Activated CD4-positive, alpha-beta memory T cell treated with anti-CD3 and anti-CD28 coated beads, Interleukin-2, amount 10 ng/mL, durations not matched to agents 7 days and 5 days (primary cell): ENCODE results near the gene SLC22A7. TPM values are rescaled to one million over a fixed set of nuclear protein-coding genes. Genes with fewer than 3 reads are reported as not detected.
A peak's percentile ranks its signal among the peaks of the same experiment; 100 is the strongest.

Experiments used
- CTCF ChIA-PET: fragments of 350-600 bp; sonication (Branson Sonifier 250); formaldehyde crosslinking; loops from one replicate; lab custom pipeline; 2021; ENCODE audit warnings: antibody characterized with exemption, inconsistent platforms; lab: Charles Lee
- POLR2A ChIA-PET: fragments of 350-600 bp; sonication (Branson Sonifier 250); formaldehyde crosslinking; loops from one replicate; lab custom pipeline; 2021; ENCODE audit warnings: antibody characterized with exemption; lab: Charles Lee
- DNase-seq: peaks from one replicate; pipeline ENCODE4 v3.0.0-alpha.2; 2020
- H3K27ac Mint-ChIP-seq: one replicate; pipeline ENCODE4 v1.8.0; 2021; ENCODE audit warnings: mild to moderate bottlenecking, mixed read lengths
- H3K27me3 Mint-ChIP-seq: one replicate; pipeline ENCODE4 v1.8.0; 2021; ENCODE audit warnings: mixed read lengths
- H3K36me3 Mint-ChIP-seq: one replicate; pipeline ENCODE4 v1.8.0; 2021; ENCODE audit warnings: low read depth, mixed read lengths
- H3K4me1 Mint-ChIP-seq: one replicate; pipeline ENCODE4 v1.8.0; 2021; ENCODE audit warnings: mixed read lengths
- H3K4me3 Mint-ChIP-seq: one replicate; pipeline ENCODE4 v1.8.0; 2021; ENCODE audit warnings: mild to moderate bottlenecking, mixed read lengths
- H3K9me3 Mint-ChIP-seq: one replicate; pipeline ENCODE4 v1.8.0; 2021; ENCODE audit warnings: mixed read lengths
- total RNA-seq, 2 experiments: library from RNA; stranded (reverse); gene quantifications; one replicate each; pipeline ENCODE4 v1.2.3, GENCODE V29; 2021

SLC22A7 gene
- total RNA-seq, 2 experiments from 2014 or later, result not detected

GRCh38 chr6:43271103-43271815 is 26.8 kb upstream of the SLC22A7 start:
- CTCF ChIA-PET, result interaction anchor here (0.6 kb wide), 1 partner anchor 99 kb away, joined by 3 read pairs; the partner anchor contains the start of gene ZNF318
- POLR2A ChIA-PET, result no interaction called here
- H3K4me3 Mint-ChIP-seq, result no peak overlapping the region

GRCh38 chr6:43271944-43272343 is 26.1 kb upstream of the SLC22A7 start:
- peaks cover 61% of the 10 kb centered on the region for H3K27me3 Mint-ChIP-seq
- DNase-seq, result no peak
- no peaks in the 10 kb centered on the region for H3K9me3 Mint-ChIP-seq
- no peak overlapping the region for H3K27ac Mint-ChIP-seq
- no peaks in the 10 kb centered on the region for H3K36me3 Mint-ChIP-seq
- ChIA-PET CTCF (interaction anchor here (1.1 kb wide), 1 partner anchor 234 kb away, joined by 4 read pairs; no protein-coding TSS in a partner anchor), POLR2A (no interaction called here)
- H3K4me3 Mint-ChIP-seq, result no peak overlapping the region
- H3K4me1 Mint-ChIP-seq, result peaks cover 24% of the 10 kb centered on the region

More at GRCh38 chr6:43271103-43271815, 26.8 kb upstream of the SLC22A7 start:
- Mint-ChIP-seq H3K27ac (no peak overlapping the region), H3K27me3 (peaks cover 55% of the 10 kb centered on the region), H3K9me3 (no peaks in the 10 kb centered on the region), H3K4me1 (peaks cover 21% of the 10 kb centered on the region), H3K36me3 (no peaks in the 10 kb centered on the region)
- no peak for DNase-seq

GRCh38 chr6:43273707-43274106 is 24.4 kb upstream of the SLC22A7 start:
- ChIA-PET CTCF (no interaction called here), POLR2A (no interaction called here)
- H3K4me1 Mint-ChIP-seq, result peaks cover 26% of the 10 kb centered on the region
- DNase-seq, result no peak
- no peaks in the 10 kb centered on the region for H3K9me3 Mint-ChIP-seq
- H3K27me3 Mint-ChIP-seq, result peaks cover 62% of the 10 kb centered on the region
- no peak overlapping the region for H3K4me3 Mint-ChIP-seq
- H3K36me3 Mint-ChIP-seq, result no peaks in the 10 kb centered on the region
- no peak overlapping the region for H3K27ac Mint-ChIP-seq

DNA sequence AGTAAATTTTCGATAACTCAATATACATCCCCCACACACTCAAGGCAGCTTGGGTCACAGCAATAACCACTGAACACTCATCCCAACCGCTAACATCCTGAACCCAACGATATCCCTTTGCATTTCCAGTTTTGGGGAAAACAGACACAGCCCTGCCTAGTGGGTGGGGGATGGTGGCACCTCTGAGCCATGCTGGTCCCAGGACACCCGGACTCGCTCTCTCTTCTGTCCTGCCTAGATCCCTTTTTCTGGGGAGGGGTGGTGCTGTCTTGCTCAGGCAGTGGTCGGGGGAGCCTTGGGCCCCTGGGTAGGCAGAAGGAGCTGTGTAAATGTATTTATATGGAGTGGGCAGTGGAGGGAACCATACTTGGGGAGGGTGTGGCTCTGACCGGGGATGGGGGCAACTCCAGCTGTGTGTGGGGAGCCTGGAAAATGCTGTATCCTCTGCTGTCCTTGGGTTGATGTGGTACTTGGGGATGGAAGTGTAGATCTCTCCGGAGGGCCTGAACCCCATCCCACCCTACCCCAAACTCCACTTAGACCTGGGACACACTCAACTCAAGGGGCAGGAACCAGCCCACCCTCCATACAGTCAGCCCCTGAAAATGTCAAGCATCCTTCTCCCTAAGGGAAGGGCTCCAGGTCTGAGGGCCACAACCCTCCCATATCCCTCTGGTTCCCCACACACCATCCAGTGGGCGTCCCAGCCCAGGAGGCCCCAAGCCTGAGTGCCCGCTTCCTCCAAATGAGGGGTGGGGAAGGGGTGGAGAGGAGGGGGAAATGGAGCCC is 23.7 kb upstream of the SLC22A7 start:
- CTCF ChIA-PET, result no interaction called here
- no peak overlapping the region for H3K4me3 Mint-ChIP-seq
- no peak for DNase-seq
- peaks cover 21% of the 10 kb centered on the region for H3K4me1 Mint-ChIP-seq
- H3K27ac Mint-ChIP-seq, result no peak overlapping the region
- H3K27me3 Mint-ChIP-seq, result peaks cover 56% of the 10 kb centered on the region
- POLR2A ChIA-PET, result no interaction called here
- H3K9me3 Mint-ChIP-seq, result no peaks in the 10 kb centered on the region
- H3K36me3 Mint-ChIP-seq, result no peaks in the 10 kb centered on the region

GRCh38 chr6:43274916-43275597 is 23.0 kb upstream of the SLC22A7 start:
- H3K27me3 Mint-ChIP-seq, result peaks cover 54% of the 10 kb centered on the region
- CTCF ChIA-PET, result no interaction called here
- no peaks in the 10 kb centered on the region for H3K36me3 Mint-ChIP-seq
- no peak overlapping the region for H3K27ac Mint-ChIP-seq
- peak overlapping the region; percentile 37 for H3K4me3 Mint-ChIP-seq
- POLR2A ChIA-PET, result no interaction called here
- no peaks in the 10 kb centered on the region for H3K9me3 Mint-ChIP-seq
- peaks cover 21% of the 10 kb centered on the region for H3K4me1 Mint-ChIP-seq
- peak; percentile 33 for DNase-seq

GRCh38 chr6:43275801-43276576 is 22.1 kb upstream of the SLC22A7 start:
- peak; percentile 53 for DNase-seq
- peaks cover 19% of the 10 kb centered on the region for H3K4me1 Mint-ChIP-seq
- H3K4me3 Mint-ChIP-seq, result peak overlapping the region; percentile 38
- H3K27me3 Mint-ChIP-seq, result peaks cover 56% of the 10 kb centered on the region
- POLR2A ChIA-PET, result no interaction called here
- H3K9me3 Mint-ChIP-seq, result no peaks in the 10 kb centered on the region
- CTCF ChIA-PET, result no interaction called here
- H3K27ac Mint-ChIP-seq, result no peak overlapping the region
- H3K36me3 Mint-ChIP-seq, result no peaks in the 10 kb centered on the region

- ChIA-PET POLR2A (no interaction called here), CTCF (interaction anchor here (0.6 to 0.8 kb wide), 2 partner anchors 32 to 122 kb away, joined by 3 to 7 read pairs; partner anchors contain the start of gene CRIP3)
- peaks cover 59% of the 10 kb centered on the region for H3K27me3 Mint-ChIP-seq
- no peak overlapping the region for H3K27ac Mint-ChIP-seq
- H3K4me1 Mint-ChIP-seq, result peaks cover 19% of the 10 kb centered on the region
- H3K9me3 Mint-ChIP-seq, result no peaks in the 10 kb centered on the region
- no peak for DNase-seq
- H3K36me3 Mint-ChIP-seq, result no peaks in the 10 kb centered on the region
- no peak overlapping the region for H3K4me3 Mint-ChIP-seq
Measured at GRCh38 chr6:43276577-43277305, 21.3 kb upstream of the SLC22A7 start.

DNA sequence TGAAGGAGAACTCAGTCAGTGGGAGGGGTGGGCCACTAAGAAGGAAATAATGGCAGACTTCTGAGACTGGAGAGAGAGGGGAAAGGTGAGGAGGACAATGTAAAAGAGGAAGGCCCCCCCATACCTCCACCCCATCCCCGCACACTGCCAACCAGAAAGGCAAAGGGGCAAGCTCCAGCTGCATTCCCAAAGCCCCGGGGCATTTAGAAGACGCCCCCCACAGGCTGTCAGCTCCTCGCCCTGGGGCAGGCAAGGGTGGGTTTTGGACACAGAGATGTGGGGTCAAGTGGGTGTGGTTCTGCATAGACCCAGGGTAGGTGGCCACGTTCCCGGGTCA is 20.8 kb upstream of the SLC22A7 start:
- ChIA-PET POLR2A (no interaction called here), CTCF (interaction anchor here (0.6 to 0.8 kb wide), 2 partner anchors 31 to 122 kb away, joined by 3 to 7 read pairs; partner anchors contain the start of gene CRIP3)
- Mint-ChIP-seq H3K4me1 (peaks cover 19% of the 10 kb centered on the region), H3K27ac (no peak overlapping the region), H3K27me3 (peaks cover 57% of the 10 kb centered on the region), H3K36me3 (no peaks in the 10 kb centered on the region), H3K4me3 (no peak overlapping the region), H3K9me3 (no peaks in the 10 kb centered on the region)
- no peak for DNase-seq

- H3K4me3 Mint-ChIP-seq, result no peak overlapping the region
- ChIA-PET POLR2A (no interaction called here), CTCF (no interaction called here)
- H3K4me1 Mint-ChIP-seq, result peaks cover 19% of the 10 kb centered on the region
- no peaks in the 10 kb centered on the region for H3K36me3 Mint-ChIP-seq
- DNase-seq, result no peak
- no peak overlapping the region for H3K27ac Mint-ChIP-seq
- no peaks in the 10 kb centered on the region for H3K9me3 Mint-ChIP-seq
- peaks cover 53% of the 10 kb centered on the region for H3K27me3 Mint-ChIP-seq
Measured at GRCh38 chr6:43277643-43278523, 20.2 kb upstream of the SLC22A7 start.

DNA sequence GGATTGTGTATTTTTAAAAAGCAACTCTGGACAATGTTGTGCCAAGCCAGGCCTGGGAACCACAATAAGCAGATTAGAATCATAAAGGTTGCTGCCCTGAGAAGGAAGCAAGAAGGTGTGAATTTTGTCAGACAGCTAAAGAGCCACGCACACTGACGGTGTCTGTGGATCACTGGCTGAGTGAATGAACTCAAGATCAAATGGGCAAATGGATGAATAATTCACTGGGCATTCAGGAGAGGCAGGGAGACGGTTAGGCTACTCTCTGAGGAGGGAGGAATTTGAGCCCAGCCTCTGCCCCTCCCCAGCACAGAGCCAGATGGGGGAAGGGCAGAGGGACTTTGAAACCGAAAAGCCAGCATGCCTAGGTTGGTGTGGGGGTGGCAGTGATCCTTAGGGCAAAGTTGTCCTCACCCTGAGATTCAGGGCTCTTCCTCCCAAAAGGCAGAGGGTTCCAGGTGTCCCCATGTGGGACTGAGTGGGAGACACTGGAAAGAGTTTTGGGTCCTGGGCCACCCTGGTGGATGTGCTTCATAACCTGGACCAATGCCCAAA is 19.5 kb upstream of the SLC22A7 start:
- CTCF ChIA-PET, result no interaction called here
- DNase-seq, result no peak
- POLR2A ChIA-PET, result no interaction called here
- H3K9me3 Mint-ChIP-seq, result no peaks in the 10 kb centered on the region
- H3K4me1 Mint-ChIP-seq, result peaks cover 19% of the 10 kb centered on the region
- no peak overlapping the region for H3K4me3 Mint-ChIP-seq
- no peaks in the 10 kb centered on the region for H3K36me3 Mint-ChIP-seq
- no peak overlapping the region for H3K27ac Mint-ChIP-seq
- H3K27me3 Mint-ChIP-seq, result peaks cover 47% of the 10 kb centered on the region

DNA sequence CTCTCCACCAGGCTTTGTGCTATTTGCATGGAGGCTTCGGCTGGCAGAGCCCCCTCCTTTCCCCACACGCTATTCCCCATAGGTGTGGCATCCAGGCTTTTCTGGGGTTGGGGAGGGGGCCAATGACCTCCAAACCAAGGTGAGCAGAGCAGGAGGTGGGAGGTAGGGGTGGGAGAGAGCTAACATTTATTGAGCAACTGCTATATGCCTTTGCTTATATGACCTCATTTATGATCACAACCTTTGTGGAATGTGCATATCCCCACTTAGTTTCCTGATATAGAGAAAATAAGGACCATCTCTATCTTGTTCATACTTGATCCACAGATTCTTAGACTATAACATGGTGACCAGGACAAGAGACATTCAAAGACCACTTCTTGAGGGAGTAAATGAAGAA is 17.8 kb upstream of the SLC22A7 start:
- Mint-ChIP-seq H3K27ac (no peak overlapping the region), H3K27me3 (peaks cover 36% of the 10 kb centered on the region), H3K4me1 (peaks cover 10% of the 10 kb centered on the region), H3K4me3 (no peak overlapping the region), H3K36me3 (no peaks in the 10 kb centered on the region), H3K9me3 (no peaks in the 10 kb centered on the region)
- DNase-seq, result no peak
- ChIA-PET CTCF (no interaction called here), POLR2A (no interaction called here)
